CD14-positive monocyte (primary cell): ENCODE measurements around the gene KRT222. TPM values are rescaled to one million over a fixed set of nuclear protein-coding genes. Genes with fewer than 3 reads are reported as not detected.

Experiments used
- DNase-seq, 3 donors: peaks; one replicate each; pipeline ENCODE4 v3.0.0-alpha.2; 2011 to 2022
- H2AFZ ChIP-seq: 2 replicates; pipeline ENCODE4 v1.6.0; 2012; ENCODE audit warnings: mild to moderate bottlenecking, low read depth, low read length, inconsistent platforms; ENCODE audit not compliant: insufficient read depth, poor library complexity, severe bottlenecking
- H3K27ac ChIP-seq, 2 donors: 1 replicate in 1 of 2; 2 replicates in 1 of 2; pipeline ENCODE4 v1.5.1; 2012 to 2013; ENCODE audit warnings: low read length in 2 of 2, control low read depth in 1 of 2, inconsistent platforms in 1 of 2, low read depth in 1 of 2, mild to moderate bottlenecking in 1 of 2
- H3K27me3 ChIP-seq, 2 donors: one replicate each; pipeline versions ENCODE4 v1.6.0 to v1.6.1; 2011 to 2013; ENCODE audit warnings: low read length in 2 of 2; ENCODE audit not compliant: control insufficient read depth in 2 of 2, insufficient read depth in 2 of 2
- H3K36me3 ChIP-seq, 2 donors: replicated peaks in 1 of 2; 1 replicate in 1 of 2; 2 replicates in 1 of 2; pipeline versions ENCODE4 v1.5.1 to v1.6.1; 2012 to 2013; ENCODE audit warnings: low read length in 2 of 2, control low read depth in 1 of 2, inconsistent platforms in 1 of 2, mild to moderate bottlenecking in 1 of 2; ENCODE audit not compliant: insufficient read depth in 2 of 2, control insufficient read depth in 1 of 2
- H3K4me1 ChIP-seq, 2 donors: 1 replicate in 1 of 2; 2 replicates in 1 of 2; pipeline versions ENCODE4 v1.5.1 to v1.6.1; 2012 to 2013; ENCODE audit warnings: low read length in 2 of 2, control low read depth in 1 of 2, inconsistent platforms in 1 of 2, mild to moderate bottlenecking in 1 of 2, moderate library complexity in 1 of 2; ENCODE audit not compliant: insufficient read depth in 2 of 2, control insufficient read depth in 1 of 2
- H3K4me2 ChIP-seq: replicated peaks from 2 replicates; pipeline ENCODE3; 2012; ENCODE audit warnings: low read length, moderate library complexity, mild to moderate bottlenecking; ENCODE audit not compliant: poor library complexity, severe bottlenecking; ENCODE audit errors: extremely low read depth
- H3K4me3 ChIP-seq, 3 experiments: fragments of 200-600 bp in 1 of 3; sonication (generic) in 1 of 3; replicated peaks in 1 of 3; 1 replicate in 2 of 3; 2 replicates in 1 of 3; pipeline ENCODE4 v1.5.1; 2011 to 2013; ENCODE audit warnings: low read length in 3 of 3, mild to moderate bottlenecking in 3 of 3, control low read depth in 2 of 3, low read depth in 2 of 3, inconsistent platforms in 1 of 3, moderate library complexity in 1 of 3
- H3K79me2 ChIP-seq: 2 replicates; pipeline ENCODE4 v1.6.0; 2012; ENCODE audit warnings: mild to moderate bottlenecking, control low read depth, inconsistent platforms, low read length, moderate library complexity; ENCODE audit not compliant: insufficient read depth
- H3K9ac ChIP-seq: 2 replicates; pipeline ENCODE4 v1.6.0; 2017; ENCODE audit warnings: low read length, mild to moderate bottlenecking; ENCODE audit not compliant: insufficient read depth, poor library complexity, severe bottlenecking
- H3K9me3 ChIP-seq, 2 donors: replicated peaks in 1 of 2; 1 replicate in 1 of 2; 2 replicates in 1 of 2; pipeline versions ENCODE4 v1.5.1 to v1.6.1; 2012 to 2013; ENCODE audit warnings: low read length in 2 of 2, control low read depth in 1 of 2; ENCODE audit not compliant: control insufficient read depth in 1 of 2, insufficient read depth in 1 of 2
- H4K20me1 ChIP-seq: 2 replicates; pipeline ENCODE4 v1.6.0; 2012; ENCODE audit warnings: mild to moderate bottlenecking, low read length, control low read depth, moderate library complexity; ENCODE audit not compliant: insufficient read depth
- H3K27ac Mint-ChIP-seq, 7 donors: one replicate each; pipeline ENCODE4 v1.8.0; 2020; ENCODE audit warnings: mild to moderate bottlenecking in 7 of 7, mixed read lengths in 7 of 7, moderate library complexity in 6 of 7, inconsistent platforms in 2 of 7
- H3K27me3 Mint-ChIP-seq, 3 donors: one replicate each; pipeline ENCODE4 v1.8.0; 2021 to 2022; ENCODE audit warnings: low read depth in 3 of 3, mild to moderate bottlenecking in 3 of 3, mixed read lengths in 3 of 3, moderate library complexity in 3 of 3, inconsistent platforms in 1 of 3
- H3K36me3 Mint-ChIP-seq, 2 donors: one replicate each; pipeline ENCODE4 v1.8.0; 2020; ENCODE audit warnings: mixed read lengths in 2 of 2, inconsistent platforms in 1 of 2, mild to moderate bottlenecking in 1 of 2
- H3K4me1 Mint-ChIP-seq: one replicate; pipeline ENCODE4 v1.8.0; 2020; ENCODE audit warnings: mild to moderate bottlenecking, mixed read lengths
- H3K4me3 Mint-ChIP-seq, 2 donors: one replicate each; pipeline ENCODE4 v1.8.0; 2020; ENCODE audit warnings: mild to moderate bottlenecking in 2 of 2, mixed read lengths in 2 of 2, moderate library complexity in 1 of 2
- H3K9me3 Mint-ChIP-seq, 7 donors: one replicate each; pipeline ENCODE4 v1.8.0; 2020 to 2022; ENCODE audit warnings: mixed read lengths in 7 of 7, mild to moderate bottlenecking in 6 of 7, moderate library complexity in 6 of 7, inconsistent platforms in 2 of 7
- WGBS: methylation state at CpG from one replicate; pipeline ENCODE4 v1.1.5; 2013; ENCODE audit warnings: missing lambda C conversion rate; ENCODE audit not compliant: insufficient coverage; 5-methylcytosine and 5-hydroxymethylcytosine counted together
- intact Hi-C, 2 donors: fragments of 100-400 bp; cut with micrococcal nuclease; formaldehyde crosslinking; loops; one replicate each; pipeline versions ENCODE4 v1.15.0 to v1.15.1; 2023
- polyA plus RNA-seq, 3 donors: library from polyadenylated mRNA; depleted of rRNA in 1 of 3; unstranded in 2 of 3; stranded (reverse) in 1 of 3; fragments of 300-500 nt in 2 of 3; fragments of >200 nt in 1 of 3; fragmentation: Illumina TruSeq in 2 of 3; gene quantifications; 1 replicate in 2 of 3; 2 replicates in 1 of 3; pipeline ENCODE4 v1.2.3, GENCODE V29; 2012 to 2021
- TF ChIP-seq, protein P1 (sequence below): fragments of 200-600 bp; IDR thresholded peaks from one replicate; pipeline ENCODE4 v1.8.0; 2022; ENCODE audit warnings: antibody characterized with exemption, mild to moderate bottlenecking

The KRT222 gene
- polyA plus RNA-seq, 3 donors: not detected

DNA sequence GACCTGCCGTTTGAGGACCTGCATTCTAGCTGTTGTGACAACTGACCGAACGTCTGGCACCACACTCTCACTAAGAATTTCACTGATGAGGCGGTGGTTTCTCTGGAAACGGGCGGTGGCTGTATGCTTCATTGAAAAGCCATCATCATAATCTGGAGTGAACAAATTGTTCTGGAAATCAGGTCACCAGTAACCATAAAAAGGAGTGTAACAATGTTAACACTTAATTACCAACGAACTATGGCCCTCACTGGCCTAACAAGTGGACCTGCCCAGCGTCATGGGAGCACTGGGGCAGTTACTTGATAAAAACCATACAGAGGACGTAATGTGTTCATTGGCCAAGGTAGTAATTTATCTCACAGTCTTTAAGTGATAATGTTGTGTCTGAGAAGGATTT lies 32.8 kb downstream of the KRT222 start:
- H3K4me1 ChIP-seq: no peaks in the 10 kb centered on the region
- no peaks in the 10 kb centered on the region for H3K9me3 Mint-ChIP-seq
- no peak overlapping the region for H3K4me2 ChIP-seq
- no peak overlapping the region for H3K27ac Mint-ChIP-seq
- no peaks in the 10 kb centered on the region for H3K79me2 ChIP-seq
- H3K27me3 ChIP-seq: no peaks in the 10 kb centered on the region
- intact Hi-C loops: no loop called here
- H3K36me3 Mint-ChIP-seq: peaks cover 94 to 97% of the 10 kb centered on the region in 2 donors
- no peaks in the 10 kb centered on the region for H3K27me3 Mint-ChIP-seq
- H4K20me1 ChIP-seq: peaks cover under 1% of the 10 kb centered on the region
- H3K9ac ChIP-seq: no peak overlapping the region
- 100% methylated on average over 4 of the region's 9 CpGs for WGBS
- H3K27ac ChIP-seq: no peak overlapping the region
- TF ChIP-seq, protein P1, sequence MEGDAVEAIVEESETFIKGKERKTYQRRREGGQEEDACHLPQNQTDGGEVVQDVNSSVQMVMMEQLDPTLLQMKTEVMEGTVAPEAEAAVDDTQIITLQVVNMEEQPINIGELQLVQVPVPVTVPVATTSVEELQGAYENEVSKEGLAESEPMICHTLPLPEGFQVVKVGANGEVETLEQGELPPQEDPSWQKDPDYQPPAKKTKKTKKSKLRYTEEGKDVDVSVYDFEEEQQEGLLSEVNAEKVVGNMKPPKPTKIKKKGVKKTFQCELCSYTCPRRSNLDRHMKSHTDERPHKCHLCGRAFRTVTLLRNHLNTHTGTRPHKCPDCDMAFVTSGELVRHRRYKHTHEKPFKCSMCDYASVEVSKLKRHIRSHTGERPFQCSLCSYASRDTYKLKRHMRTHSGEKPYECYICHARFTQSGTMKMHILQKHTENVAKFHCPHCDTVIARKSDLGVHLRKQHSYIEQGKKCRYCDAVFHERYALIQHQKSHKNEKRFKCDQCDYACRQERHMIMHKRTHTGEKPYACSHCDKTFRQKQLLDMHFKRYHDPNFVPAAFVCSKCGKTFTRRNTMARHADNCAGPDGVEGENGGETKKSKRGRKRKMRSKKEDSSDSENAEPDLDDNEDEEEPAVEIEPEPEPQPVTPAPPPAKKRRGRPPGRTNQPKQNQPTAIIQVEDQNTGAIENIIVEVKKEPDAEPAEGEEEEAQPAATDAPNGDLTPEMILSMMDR: no peak
- DNase-seq: no peak
- H3K36me3 ChIP-seq: peaks cover 95 to 100% of the 10 kb centered on the region in 2 donors
- H3K4me1 Mint-ChIP-seq: no peaks in the 10 kb centered on the region
- no peak overlapping the region for H3K4me3 ChIP-seq
- H3K9me3 ChIP-seq: no peaks in the 10 kb centered on the region
- H2AFZ ChIP-seq: no peak overlapping the region
- H3K4me3 Mint-ChIP-seq: no peak overlapping the region

- Mint-ChIP-seq H3K4me3 (no peak overlapping the region), H3K27me3 (peaks cover 0 to 3% (median 0%) of the 10 kb centered on the region in 3 donors), H3K36me3 (peaks cover 74 to 84% of the 10 kb centered on the region in 2 donors), H3K4me1 (no peaks in the 10 kb centered on the region), H3K27ac (no peak overlapping the region), H3K9me3 (no peaks in the 10 kb centered on the region)
- TF ChIP-seq, protein P1: no peak
- H3K4me1 ChIP-seq: no peaks in the 10 kb centered on the region
- WGBS: no CpG with 5 or more reads among the region's 2 CpGs
- H4K20me1 ChIP-seq: no peaks in the 10 kb centered on the region
- DNase-seq: no peak
- no peak overlapping the region for H3K4me2 ChIP-seq
- H3K9me3 ChIP-seq: no peaks in the 10 kb centered on the region
- H3K79me2 ChIP-seq: no peaks in the 10 kb centered on the region
- peaks cover 71 to 82% of the 10 kb centered on the region in 2 donors for H3K36me3 ChIP-seq
- H3K9ac ChIP-seq: no peak overlapping the region
- no peaks in the 10 kb centered on the region for H3K27me3 ChIP-seq
- no peak overlapping the region for H2AFZ ChIP-seq
- intact Hi-C loops: no loop called here
- H3K27ac ChIP-seq: no peak overlapping the region
- H3K4me3 ChIP-seq: no peak overlapping the region
These were observed 35.1 kb downstream of the KRT222 start for GRCh38 chr17:40629842-40630241.
